GM21737 (cell line): ENCODE measurements around the gene TMEM132D.
"Not testable (repeated sequence)": the region's sequence is repeated elsewhere in the genome, so short reads cannot be mapped to it uniquely, and the experiment has no call there.

Experiments used
- ATAC-seq: cut with Tn5 transposase; IDR thresholded peaks from one replicate; pipeline ENCODE4 v1.9.1; 2021; ENCODE audit warnings: mild to moderate bottlenecking, moderate library complexity; ENCODE audit not compliant: unreplicated experiment

The TMEM132D gene

DNA sequence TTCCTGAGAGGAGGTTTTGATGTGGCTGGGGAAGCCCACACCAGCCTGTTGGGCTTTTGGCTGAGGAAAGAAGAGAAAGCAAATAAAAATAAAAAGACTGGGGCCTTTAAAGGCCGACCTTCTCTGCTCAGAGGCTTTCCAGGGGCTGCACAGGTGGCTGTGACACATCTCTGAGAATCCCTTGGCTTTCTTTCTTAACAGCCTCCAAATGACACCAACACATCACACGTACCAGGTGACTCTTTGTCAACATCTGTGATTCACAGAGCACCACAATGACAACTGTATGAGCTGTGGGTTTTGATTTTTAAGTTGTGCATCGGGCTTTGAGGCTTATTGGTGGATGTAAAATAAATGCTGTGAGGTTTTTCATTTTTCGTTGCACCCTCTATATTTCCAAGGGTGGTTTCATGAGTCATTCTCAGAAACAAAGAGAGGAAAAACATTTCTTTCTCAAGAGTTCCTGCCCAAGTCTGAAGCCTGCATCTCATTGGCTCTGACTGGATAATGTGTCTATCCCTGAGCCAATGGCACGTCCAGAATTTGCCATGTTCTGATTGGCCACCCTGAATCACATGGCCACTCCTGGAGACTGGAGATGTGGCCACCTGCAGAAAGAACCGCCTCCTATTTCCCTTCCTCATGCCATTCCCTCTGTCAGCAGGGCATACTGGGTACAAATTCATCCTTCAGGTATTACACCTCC, 701.6 kb downstream of the TMEM132D start:
- ATAC-seq, result no peak

DNA sequence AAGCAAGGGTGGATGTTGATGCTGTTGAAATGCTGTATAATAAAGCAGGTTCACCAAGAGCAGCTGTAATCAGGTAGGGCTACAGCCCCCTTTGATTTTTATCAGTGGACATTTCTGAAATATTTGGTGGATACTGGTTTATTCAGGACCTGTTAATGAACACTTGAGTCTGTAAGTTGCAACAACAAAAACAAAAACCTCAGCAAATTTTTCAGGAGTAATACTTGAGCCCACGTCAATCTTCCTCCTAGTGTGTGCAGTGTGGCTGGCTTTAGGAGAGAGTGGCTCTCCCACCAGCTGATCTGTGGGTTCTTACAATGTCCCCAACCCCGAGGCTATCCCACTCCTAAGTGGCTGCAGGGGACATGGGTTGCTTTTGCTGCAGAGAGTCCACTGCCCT, 702.8 kb downstream of the TMEM132D start:
- ATAC-seq, result no peak

- no peak for ATAC-seq
Observed at GRCh38 chr12:129200576-129200975, 703.2 kb downstream of the TMEM132D start.

GRCh38 chr12:129196927-129197326, 706.9 kb downstream of the TMEM132D start:
- ATAC-seq, result no peak

DNA sequence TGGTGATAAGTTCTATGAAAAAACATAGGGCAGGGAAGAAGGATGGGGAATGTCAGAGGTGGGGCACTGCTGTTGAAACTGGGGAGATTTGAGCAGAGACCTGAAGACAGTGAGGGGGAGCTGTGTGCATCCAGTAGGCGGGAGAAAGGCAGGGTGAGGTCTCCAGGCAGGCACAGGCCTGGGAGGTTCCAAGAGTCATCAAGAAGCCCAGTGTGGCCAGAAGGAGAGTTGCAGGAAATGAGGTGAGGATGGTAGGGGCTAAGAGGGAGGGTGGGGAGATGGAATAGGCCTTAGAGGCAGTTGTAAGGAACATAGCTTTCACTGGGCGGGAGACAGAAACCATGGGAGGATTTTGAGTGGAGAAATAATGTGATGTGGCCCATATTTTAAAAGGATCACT, 708.7 kb downstream of the TMEM132D start:
- no peak for ATAC-seq

GRCh38 chr12:129193263-129193871, 710.5 kb downstream of the TMEM132D start:
- no peak for ATAC-seq

- ATAC-seq, result no peak
Observed at GRCh38 chr12:129190827-129191226, 713.0 kb downstream of the TMEM132D start.

GRCh38 chr12:129189879-129190278, 713.9 kb downstream of the TMEM132D start:
- ATAC-seq, result not testable (repeated sequence)

DNA sequence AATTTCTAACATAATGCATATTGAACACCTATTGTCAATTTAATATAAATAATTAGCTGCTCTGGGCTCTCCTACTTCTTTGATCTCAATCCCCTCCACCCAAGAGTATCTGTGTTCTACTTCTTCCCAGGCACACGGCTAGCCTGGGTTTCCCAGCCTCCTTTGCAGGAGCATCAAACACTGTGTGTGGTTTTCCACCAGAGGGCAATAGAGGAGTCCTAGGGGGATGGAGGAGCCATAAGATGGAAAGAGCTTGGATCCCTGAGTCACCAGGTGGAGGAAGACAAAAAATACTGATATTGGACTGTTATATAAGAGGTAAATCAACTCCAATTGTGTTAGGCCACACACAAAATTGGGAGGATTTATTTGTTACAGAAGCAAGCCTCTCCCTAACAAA, 716.9 kb downstream of the TMEM132D start:
- no peak for ATAC-seq

DNA sequence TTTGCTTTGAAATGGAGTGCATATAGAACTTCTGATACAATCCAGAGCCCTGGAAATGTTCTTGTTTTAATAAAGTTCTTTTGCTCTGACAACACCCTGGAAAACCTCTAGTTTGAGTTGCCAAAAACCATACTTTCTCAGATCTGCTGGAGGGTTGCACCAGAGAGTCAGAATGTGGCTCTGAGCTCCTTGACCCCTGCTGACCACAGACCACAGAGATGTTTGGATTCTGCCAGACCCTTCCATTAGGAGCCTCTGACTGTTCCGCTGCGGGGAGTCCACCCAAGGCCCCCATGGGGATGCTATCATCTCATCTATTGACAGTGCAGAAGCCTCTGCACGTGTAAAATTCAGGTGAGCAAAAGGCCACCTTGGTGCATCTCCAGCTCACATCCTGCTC, 718.0 kb downstream of the TMEM132D start:
- ATAC-seq, result no peak

- ATAC-seq, result no peak
Observed at GRCh38 chr12:129184127-129184928, 719.5 kb downstream of the TMEM132D start.

GRCh38 chr12:129179941-129180553, 723.8 kb downstream of the TMEM132D start:
- no peak for ATAC-seq

- no peak for ATAC-seq
Observed at GRCh38 chr12:129169928-129170327, 733.9 kb downstream of the TMEM132D start.

DNA sequence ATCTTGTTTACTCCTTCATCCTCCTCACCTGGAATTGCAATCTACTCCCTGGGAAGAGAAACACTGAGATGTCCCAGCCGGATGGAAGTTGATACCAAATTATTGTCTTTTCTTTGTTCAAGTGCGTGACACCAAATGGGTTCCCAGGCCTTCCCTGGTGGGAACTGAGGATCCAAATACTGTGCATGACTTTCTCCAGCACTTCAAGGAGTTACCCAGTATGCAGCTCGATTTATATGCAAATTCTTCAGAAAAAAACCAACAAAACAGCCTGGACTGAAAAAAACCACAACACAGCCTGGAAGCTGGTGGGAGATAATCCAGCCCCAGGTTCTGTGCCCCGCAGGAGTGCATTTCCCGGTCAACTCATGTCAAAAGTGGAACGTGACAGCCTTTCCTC, 740.0 kb downstream of the TMEM132D start:
- ATAC-seq, result no peak

DNA sequence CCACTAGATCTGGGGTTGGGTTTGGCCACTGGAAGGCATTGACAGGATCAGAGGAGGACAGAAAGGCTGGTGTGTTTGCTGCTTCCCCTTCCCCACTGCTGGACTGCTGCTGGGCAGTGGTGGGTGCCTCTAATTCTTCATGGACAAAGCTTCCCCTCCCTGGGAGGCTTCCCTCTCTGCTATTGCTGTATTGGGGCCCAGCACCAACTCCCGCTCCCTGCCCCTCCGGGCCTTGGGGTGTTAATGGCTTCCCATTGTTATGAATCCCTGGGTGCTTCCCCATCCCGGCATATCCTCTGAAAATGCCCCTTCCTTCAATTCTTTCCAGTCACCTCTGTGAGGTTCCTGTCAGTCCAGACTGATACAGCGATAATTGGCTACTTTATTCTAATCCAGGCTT, 740.4 kb downstream of the TMEM132D start:
- no peak for ATAC-seq

DNA sequence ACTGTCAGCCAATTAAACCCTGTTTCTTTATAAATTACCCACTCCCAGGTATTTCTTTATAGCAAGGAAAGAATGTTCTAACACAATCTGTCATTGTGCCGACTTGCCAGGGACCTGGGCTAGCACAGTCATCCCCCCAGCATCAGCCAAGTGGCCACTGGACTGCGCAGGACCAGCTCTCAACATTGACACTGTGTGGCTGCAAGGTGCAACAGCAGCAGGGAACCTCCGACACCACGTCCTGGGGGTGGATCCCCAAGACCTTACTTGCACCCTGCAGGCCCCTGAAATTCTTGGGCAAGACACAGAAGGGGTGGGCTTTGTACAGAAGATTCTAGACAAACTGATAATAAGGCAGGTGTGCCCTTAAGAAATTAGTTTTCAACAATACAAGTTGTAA, 741.0 kb downstream of the TMEM132D start:
- ATAC-seq, result no peak

DNA sequence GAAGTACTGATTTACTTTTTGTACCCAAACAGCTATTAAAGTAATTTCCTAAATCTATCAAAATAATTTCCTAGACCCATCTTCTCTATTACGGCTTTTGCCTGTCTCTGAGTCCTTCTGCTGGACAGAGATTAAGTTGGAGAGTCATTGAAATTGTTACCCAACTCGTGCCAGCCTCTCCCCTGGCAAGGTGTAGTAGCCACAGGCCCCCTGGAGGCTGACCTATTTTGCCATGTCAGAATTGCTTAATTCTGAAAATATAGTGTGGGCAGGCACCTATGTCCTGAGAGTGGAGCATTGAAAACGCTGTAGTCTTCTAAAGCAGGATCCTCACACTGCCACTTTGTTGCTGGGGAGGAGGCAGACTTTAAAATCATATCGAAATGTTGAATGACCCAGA, 742.3 kb downstream of the TMEM132D start:
- ATAC-seq, result no peak

DNA sequence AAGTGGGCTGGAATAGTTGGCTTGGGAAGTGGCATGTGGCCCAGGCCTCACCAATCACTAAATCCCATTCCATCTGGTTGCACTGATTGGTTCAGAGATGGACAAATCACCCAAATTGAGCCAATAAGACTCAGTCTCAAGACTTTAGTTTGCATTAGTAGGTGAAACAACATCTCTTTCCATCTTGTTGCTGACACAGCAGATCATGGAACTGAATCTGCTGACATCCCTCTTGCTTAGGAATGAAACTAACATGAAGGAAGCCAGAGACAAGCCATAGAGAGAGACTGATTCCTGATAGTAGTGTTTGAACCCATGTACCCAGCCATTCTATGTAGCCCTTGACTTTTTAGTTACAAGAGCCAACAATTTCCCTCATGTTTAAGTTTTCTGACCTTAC, 743.5 kb downstream of the TMEM132D start:
- ATAC-seq, result no peak

DNA sequence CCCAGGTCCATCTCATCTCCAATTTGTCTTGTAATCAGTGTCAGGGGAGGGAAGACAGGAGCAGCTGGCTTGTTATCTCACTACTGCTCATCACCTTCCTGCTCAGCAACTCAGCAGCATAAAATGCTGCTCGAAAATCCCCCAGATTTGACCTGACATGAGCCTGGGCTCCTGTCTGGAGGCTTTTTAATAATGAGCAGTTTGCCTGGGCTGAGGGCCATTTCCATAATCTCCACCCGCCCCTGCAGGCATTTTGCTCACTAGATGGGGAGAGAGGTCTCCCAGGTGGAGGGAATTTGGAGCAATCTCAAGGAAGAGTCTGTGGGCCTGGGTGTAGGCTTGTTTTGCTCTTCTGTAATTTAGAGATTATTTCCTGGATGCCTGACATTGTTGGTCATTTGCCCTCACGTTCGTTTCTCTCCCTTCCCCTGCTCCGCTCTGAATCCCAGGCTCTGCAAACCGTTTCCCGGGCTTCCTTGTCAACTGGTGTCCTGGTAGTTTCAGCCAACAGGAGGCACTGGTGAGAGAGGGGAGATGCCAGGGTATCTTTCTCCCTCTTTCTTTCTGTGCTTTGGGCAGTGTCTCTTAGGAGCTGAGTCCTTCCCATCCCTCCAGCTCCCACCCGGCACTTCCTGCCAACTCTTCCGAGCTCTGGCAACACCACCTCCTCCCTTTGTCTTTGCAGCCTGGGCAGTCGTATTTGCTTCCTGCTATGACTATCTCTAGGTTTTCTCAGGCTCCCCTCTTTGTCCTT, 751.3 kb downstream of the TMEM132D start:
- no peak for ATAC-seq

- ATAC-seq, result no peak
Observed at GRCh38 chr12:129150721-129151120, 753.1 kb downstream of the TMEM132D start.

DNA sequence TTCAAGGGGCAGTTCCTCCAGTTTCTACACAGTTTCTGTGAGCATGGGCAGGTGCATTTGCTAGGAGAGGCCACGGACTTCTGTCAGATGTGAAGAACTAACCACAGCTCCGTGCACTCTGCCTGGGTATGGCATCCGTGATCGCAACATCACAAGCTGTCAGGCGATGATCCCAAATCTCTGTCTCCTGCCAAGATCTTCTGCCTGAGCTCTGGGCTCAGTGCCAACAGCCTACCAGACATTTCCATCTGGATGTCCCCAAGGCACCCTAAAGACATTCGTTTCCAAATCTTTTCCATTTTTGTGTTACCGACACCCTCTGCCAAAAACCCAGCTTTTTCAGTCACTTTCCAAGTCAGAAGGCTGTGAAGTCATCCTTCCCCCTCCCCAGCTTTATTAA, 758.4 kb downstream of the TMEM132D start:
- no peak for ATAC-seq
